ENCODE results near the gene NEK11.
"Not testable (repeated sequence)": the region's sequence is repeated elsewhere in the genome, so short reads cannot be mapped to it uniquely, and the experiment has no call there.

The NEK11 gene

GRCh38 chr3:131042271-131042985 lies 15.8 kb downstream of the NEK11 start:
- H3K4me1 ChIP-seq (ENCODE audit: control insufficient read depth, low read depth, low read length); H3K27me3 ChIP-seq (ENCODE audit: insufficient read depth, low read length, poor library complexity); H3K79me2 ChIP-seq (ENCODE audit: control insufficient read depth, insufficient read depth, low read length); H2AK5ac ChIP-seq (ENCODE audit: low read length); H2BK5ac ChIP-seq (ENCODE audit: low read length); H3K79me1 ChIP-seq (ENCODE audit: low read length); H3K4ac ChIP-seq (ENCODE audit: low read depth, low read length); H3K27ac ChIP-seq (ENCODE audit: low read depth, low read length); H3K56ac ChIP-seq (ENCODE audit: low read length); H2BK120ac ChIP-seq (ENCODE audit: low read depth, low read length); H3K23ac ChIP-seq (ENCODE audit: low read length); H3K4me2 ChIP-seq (ENCODE audit: low read length); H3K9ac ChIP-seq (ENCODE audit: low read length); H3K4me3 ChIP-seq (ENCODE audit: low read length); H2BK15ac ChIP-seq (replicated peaks; ENCODE audit: low read depth); H3K18ac ChIP-seq (ENCODE audit: low read length); H4K5ac ChIP-seq (ENCODE audit: low read length); H4K8ac ChIP-seq (ENCODE audit: low read depth, low read length); H3K36me3 ChIP-seq (ENCODE audit: control insufficient read depth, insufficient read depth, low read length): not testable (repeated sequence)
- peak; percentile 36 for DNase-seq
- WGBS (ENCODE audit: extremely low coverage, insufficient coverage, low lambda C conversion rate): no CpG with 5 or more reads among the region's 10 CpGs

GRCh38 chr3:131047582-131047981 lies 20.9 kb downstream of the NEK11 start:
- H3K56ac ChIP-seq (ENCODE audit: low read length): no peak overlapping the region
- DNase-seq: peak; percentile 40
- H3K4ac ChIP-seq (ENCODE audit: low read depth, low read length): no peak overlapping the region
- no peak overlapping the region for H3K18ac ChIP-seq (ENCODE audit: low read length)
- H4K5ac ChIP-seq (ENCODE audit: low read length): no peak overlapping the region
- H3K27me3 ChIP-seq (ENCODE audit: insufficient read depth, low read length, poor library complexity): no peaks in the 10 kb centered on the region
- H3K4me3 ChIP-seq (ENCODE audit: low read length): no peak overlapping the region
- no peak overlapping the region for H3K27ac ChIP-seq (ENCODE audit: low read depth, low read length)
- H2BK15ac ChIP-seq (replicated peaks; ENCODE audit: low read depth): no peak overlapping the region
- no peak overlapping the region for H3K4me2 ChIP-seq (ENCODE audit: low read length)
- H2BK120ac ChIP-seq (ENCODE audit: low read depth, low read length): no peak overlapping the region
- H3K4me1 ChIP-seq (ENCODE audit: control insufficient read depth, low read depth, low read length): no peaks in the 10 kb centered on the region
- no peak overlapping the region for H3K9ac ChIP-seq (ENCODE audit: low read length)
- H3K79me2 ChIP-seq (ENCODE audit: control insufficient read depth, insufficient read depth, low read length): no peaks in the 10 kb centered on the region
- H3K79me1 ChIP-seq (ENCODE audit: low read length): no peaks in the 10 kb centered on the region
- no peak overlapping the region for H4K8ac ChIP-seq (ENCODE audit: low read depth, low read length)
- H3K23ac ChIP-seq (ENCODE audit: low read length): no peak overlapping the region
- WGBS (ENCODE audit: extremely low coverage, insufficient coverage, low lambda C conversion rate): no CpG with 5 or more reads among the region's 2 CpGs
- no peak overlapping the region for H2BK5ac ChIP-seq (ENCODE audit: low read length)
- H2AK5ac ChIP-seq (ENCODE audit: low read length): no peak overlapping the region
- no peaks in the 10 kb centered on the region for H3K36me3 ChIP-seq (ENCODE audit: control insufficient read depth, insufficient read depth, low read length)

GRCh38 chr3:131048030-131048429 lies 21.4 kb downstream of the NEK11 start:
- H3K9ac ChIP-seq (ENCODE audit: low read length): no peak overlapping the region
- WGBS (ENCODE audit: extremely low coverage, insufficient coverage, low lambda C conversion rate): no CpG with 5 or more reads among the region's 7 CpGs
- no peak overlapping the region for H4K8ac ChIP-seq (ENCODE audit: low read depth, low read length)
- H3K36me3 ChIP-seq (ENCODE audit: control insufficient read depth, insufficient read depth, low read length): no peaks in the 10 kb centered on the region
- H3K56ac ChIP-seq (ENCODE audit: low read length): no peak overlapping the region
- H3K4ac ChIP-seq (ENCODE audit: low read depth, low read length): no peak overlapping the region
- no peak for DNase-seq
- H2BK15ac ChIP-seq (replicated peaks; ENCODE audit: low read depth): no peak overlapping the region
- H3K4me3 ChIP-seq (ENCODE audit: low read length): no peak overlapping the region
- H2BK5ac ChIP-seq (ENCODE audit: low read length): no peak overlapping the region
- no peak overlapping the region for H3K23ac ChIP-seq (ENCODE audit: low read length)
- H3K27me3 ChIP-seq (ENCODE audit: insufficient read depth, low read length, poor library complexity): no peaks in the 10 kb centered on the region
- no peak overlapping the region for H4K5ac ChIP-seq (ENCODE audit: low read length)
- no peak overlapping the region for H3K4me2 ChIP-seq (ENCODE audit: low read length)
- H3K4me1 ChIP-seq (ENCODE audit: control insufficient read depth, low read depth, low read length): no peaks in the 10 kb centered on the region
- no peaks in the 10 kb centered on the region for H3K79me2 ChIP-seq (ENCODE audit: control insufficient read depth, insufficient read depth, low read length)
- no peak overlapping the region for H2AK5ac ChIP-seq (ENCODE audit: low read length)
- H3K79me1 ChIP-seq (ENCODE audit: low read length): no peaks in the 10 kb centered on the region
- no peak overlapping the region for H3K18ac ChIP-seq (ENCODE audit: low read length)
- no peak overlapping the region for H2BK120ac ChIP-seq (ENCODE audit: low read depth, low read length)
- no peak overlapping the region for H3K27ac ChIP-seq (ENCODE audit: low read depth, low read length)

GRCh38 chr3:131050001-131050400 lies 23.3 kb downstream of the NEK11 start:
- Histone ChIP-seq H3K79me1 (ENCODE audit: low read length) (no peaks in the 10 kb centered on the region), H3K4ac (ENCODE audit: low read depth, low read length) (no peak overlapping the region), H3K27me3 (ENCODE audit: insufficient read depth, low read length, poor library complexity) (no peaks in the 10 kb centered on the region), H3K4me1 (ENCODE audit: control insufficient read depth, low read depth, low read length) (no peaks in the 10 kb centered on the region), H2AK5ac (ENCODE audit: low read length) (no peak overlapping the region), H3K18ac (ENCODE audit: low read length) (no peak overlapping the region), H3K4me2 (ENCODE audit: low read length) (no peak overlapping the region), H3K36me3 (ENCODE audit: control insufficient read depth, insufficient read depth, low read length) (no peaks in the 10 kb centered on the region), H3K56ac (ENCODE audit: low read length) (no peak overlapping the region), H3K9ac (ENCODE audit: low read length) (no peak overlapping the region), H4K8ac (ENCODE audit: low read depth, low read length) (no peak overlapping the region), H3K27ac (ENCODE audit: low read depth, low read length) (no peak overlapping the region), H2BK120ac (ENCODE audit: low read depth, low read length) (no peak overlapping the region), H2BK15ac (replicated peaks; ENCODE audit: low read depth) (no peak overlapping the region), H2BK5ac (ENCODE audit: low read length) (no peak overlapping the region), H3K4me3 (ENCODE audit: low read length) (no peak overlapping the region), H3K23ac (ENCODE audit: low read length) (no peak overlapping the region), H3K79me2 (ENCODE audit: control insufficient read depth, insufficient read depth, low read length) (no peaks in the 10 kb centered on the region), H4K5ac (ENCODE audit: low read length) (no peak overlapping the region)
- WGBS (ENCODE audit: extremely low coverage, insufficient coverage, low lambda C conversion rate): no CpG with 5 or more reads among the region's 3 CpGs
- no peak for DNase-seq

GRCh38 chr3:131053043-131053859 lies 26.6 kb downstream of the NEK11 start:
- Histone ChIP-seq H3K18ac (ENCODE audit: low read length) (no peak overlapping the region), H3K27ac (ENCODE audit: low read depth, low read length) (no peak overlapping the region), H2AK5ac (ENCODE audit: low read length) (no peak overlapping the region), H3K4me1 (ENCODE audit: control insufficient read depth, low read depth, low read length) (no peaks in the 10 kb centered on the region), H4K5ac (ENCODE audit: low read length) (no peak overlapping the region), H3K23ac (ENCODE audit: low read length) (no peak overlapping the region), H3K9ac (ENCODE audit: low read length) (no peak overlapping the region), H3K27me3 (ENCODE audit: insufficient read depth, low read length, poor library complexity) (no peaks in the 10 kb centered on the region), H3K4me2 (ENCODE audit: low read length) (no peak overlapping the region), H3K79me1 (ENCODE audit: low read length) (no peaks in the 10 kb centered on the region), H2BK15ac (replicated peaks; ENCODE audit: low read depth) (no peak overlapping the region), H3K56ac (ENCODE audit: low read length) (no peak overlapping the region), H3K36me3 (ENCODE audit: control insufficient read depth, insufficient read depth, low read length) (no peaks in the 10 kb centered on the region), H3K79me2 (ENCODE audit: control insufficient read depth, insufficient read depth, low read length) (no peaks in the 10 kb centered on the region), H2BK120ac (ENCODE audit: low read depth, low read length) (no peak overlapping the region), H3K4me3 (ENCODE audit: low read length) (no peak overlapping the region), H2BK5ac (ENCODE audit: low read length) (no peak overlapping the region), H4K8ac (ENCODE audit: low read depth, low read length) (no peak overlapping the region), H3K4ac (ENCODE audit: low read depth, low read length) (no peak overlapping the region)
- DNase-seq: no peak
- WGBS (ENCODE audit: extremely low coverage, insufficient coverage, low lambda C conversion rate): no CpG with 5 or more reads among the region's 3 CpGs

Data from mesendoderm (in vitro differentiated cells).